Measurements from ENCODE around the gene CMPK1. TPM values are rescaled to one million over a fixed set of nuclear protein-coding genes. Genes with fewer than 3 reads are reported as not detected.

CMPK1 gene
- total and polyA plus RNA-seq, 10 of the 15 experiments (the other 5 are each of a cell fraction or from before 2014, with no cell fraction given) = 43.7 to 159 (median 85.6) TPM

DNA sequence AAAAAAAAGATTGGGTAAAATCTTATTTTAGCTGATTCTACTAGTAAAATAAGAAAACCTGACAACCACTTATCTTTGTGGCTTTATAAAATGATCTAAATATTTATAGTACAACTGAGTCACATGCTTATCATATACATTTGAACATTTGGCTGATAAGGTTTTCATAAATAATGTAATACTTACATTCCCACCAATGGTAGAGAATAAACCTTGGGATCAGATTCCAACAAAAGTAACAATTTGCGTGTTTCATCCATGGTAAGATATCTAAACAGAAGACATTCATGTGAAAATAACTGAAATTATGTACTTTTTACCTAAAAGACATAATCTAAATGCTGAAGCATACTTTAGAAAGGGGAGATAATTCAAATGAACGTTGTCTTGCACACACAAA, 38.0 kb upstream of the CMPK1 start:
- intact Hi-C loops (cut with micrococcal nuclease; ENCODE audit: unreplicated experiment) (no loop called here), in situ Hi-C loops (cut with MboI) (no loop called here)
- 95% methylated on average over 2 of the region's 2 CpGs for WGBS (ENCODE audit: insufficient coverage, insufficient replicate concordance, low lambda C conversion rate, missing lambda C conversion rate)
- FAIRE-seq (no peak), DNase-seq (ENCODE audit: low read depth, low spot score) (no peak), ATAC-seq (no peak)
- Histone ChIP-seq H3K27me3 (replicated peaks in 1 of 2; ENCODE audit: control insufficient read depth in 2 of 2, insufficient read depth in 2 of 2, low read length in 1 of 2) (no peaks in the 10 kb centered on the region), H3K9ac (ENCODE audit: control insufficient read depth, insufficient read depth, low read length) (no peak overlapping the region), H3K4me3 (no peak overlapping the region), H4K20me1 (ENCODE audit: control insufficient read depth, insufficient read depth) (no peaks in the 10 kb centered on the region), H3K79me2 (ENCODE audit: control insufficient read depth, insufficient read depth, low read length) (no peaks in the 10 kb centered on the region), H2AFZ (ENCODE audit: control insufficient read depth, low read depth, low read length) (no peak overlapping the region), H3K9me3 (replicated peaks; ENCODE audit: control insufficient read depth, insufficient read depth, low read length) (no peaks in the 10 kb centered on the region), H3K4me1 (ENCODE audit: control insufficient read depth, insufficient read depth, low read length) (no peaks in the 10 kb centered on the region), H3K36me3 (ENCODE audit: control insufficient read depth in 2 of 2, insufficient read depth in 2 of 2, low read length in 1 of 2) (peaks cover 0 to 25% of the 10 kb centered on the region in 2 experiments; a peak in 2 of 4 replicates), H3K4me2 (ENCODE audit: control insufficient read depth, insufficient read depth) (no peak overlapping the region), H3K27ac (ENCODE audit: control insufficient read depth, insufficient read depth) (no peak overlapping the region)
- BruUV-seq (replicated peaks) = no TSS peak
- ChIA-PET SMC1A (ENCODE audit: uncharacterized antibody, unreplicated experiment) (no interaction called here), CTCF (interaction anchor here (0.6 kb wide), 1 partner anchor 20 kb away, joined by 3 read pairs; no protein-coding TSS in a partner anchor), POLR2A (no interaction called here), RAD21 (ENCODE audit: unreplicated experiment) (no interaction called here)
- no peak for TF ChIP-seq NR2F1 (conservative IDR thresholded peaks at IDR 0.05)
- no peak for TF ChIP-seq CBFB (IDR thresholded peaks at IDR 0.05; ENCODE audit: low read depth)
- no peak for TF ChIP-seq ZNF217 (IDR thresholded peaks at IDR 0.05)
- no peak for TF ChIP-seq ETV6 (conservative IDR thresholded peaks at IDR 0.05 in 1 of 2, IDR thresholded peaks at IDR 0.05 in 1 of 2; ENCODE audit: borderline replicate concordance in 1 of 2, low read depth in 1 of 2)
- TF ChIP-seq NBN (IDR thresholded peaks at IDR 0.05) = no peak
- TF ChIP-seq ATF3 (IDR thresholded peaks at IDR 0.05; ENCODE audit: borderline replicate concordance, extremely low read depth, low read depth, low read length) = no peak
- no peak for TF ChIP-seq ZBTB11 (CRISPR knock-in tag; IDR thresholded peaks at IDR 0.05)
- no peak for TF ChIP-seq CHD4 (IDR thresholded peaks at IDR 0.05)
- no peak for TF ChIP-seq MYC (IDR thresholded peaks at IDR 0.05; ENCODE audit: insufficient read depth, insufficient read length, insufficient replicate concordance, low read length, severe bottlenecking)
- TF ChIP-seq ELK1 (IDR thresholded peaks at IDR 0.05; ENCODE audit: low read depth, low read length) = no peak
- no peak for TF ChIP-seq CHD1 (IDR thresholded peaks at IDR 0.05; ENCODE audit: low read depth, low read length)
- no peak for TF ChIP-seq MEF2A (IDR thresholded peaks at IDR 0.05; ENCODE audit: insufficient read depth, low read depth, low read length)
- no peak for TF ChIP-seq MLLT1 (IDR thresholded peaks at IDR 0.05)
- TF ChIP-seq, protein P1, sequence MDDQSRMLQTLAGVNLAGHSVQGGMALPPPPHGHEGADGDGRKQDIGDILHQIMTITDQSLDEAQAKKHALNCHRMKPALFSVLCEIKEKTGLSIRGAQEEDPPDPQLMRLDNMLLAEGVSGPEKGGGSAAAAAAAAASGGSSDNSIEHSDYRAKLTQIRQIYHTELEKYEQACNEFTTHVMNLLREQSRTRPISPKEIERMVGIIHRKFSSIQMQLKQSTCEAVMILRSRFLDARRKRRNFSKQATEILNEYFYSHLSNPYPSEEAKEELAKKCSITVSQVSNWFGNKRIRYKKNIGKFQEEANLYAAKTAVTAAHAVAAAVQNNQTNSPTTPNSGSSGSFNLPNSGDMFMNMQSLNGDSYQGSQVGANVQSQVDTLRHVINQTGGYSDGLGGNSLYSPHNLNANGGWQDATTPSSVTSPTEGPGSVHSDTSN (IDR thresholded peaks at IDR 0.05; ENCODE audit: insufficient replicate concordance, low read depth, low read length) = no peak
